ENCODE data around the gene C11orf16.

Gene C11orf16

DNA sequence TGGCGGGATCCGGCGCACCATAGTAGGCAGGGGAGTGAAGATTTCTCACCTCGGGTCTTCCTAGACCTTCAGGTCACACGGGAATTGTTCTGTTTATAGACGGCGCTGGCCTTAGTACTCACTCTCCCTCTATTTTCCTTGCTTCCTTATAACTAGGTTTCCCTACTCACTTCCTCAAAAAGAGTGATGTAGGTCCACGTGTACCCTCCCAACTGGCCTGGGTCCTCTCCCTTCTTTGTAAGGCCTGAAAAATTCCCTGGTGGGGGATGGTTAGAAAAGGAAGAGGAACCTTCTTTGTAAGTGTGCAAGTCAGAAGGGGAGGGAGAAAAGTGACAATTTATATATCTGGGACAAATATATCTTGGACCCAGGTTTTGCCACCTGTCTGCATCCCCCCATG lies 34.4 kb upstream of the C11orf16 start:
- TF ChIP-seq EZH2phosphoT487 (IDR thresholded peaks at IDR 0.05; ENCODE audit: borderline replicate concordance): no peak
- TF ChIP-seq, protein P1, sequence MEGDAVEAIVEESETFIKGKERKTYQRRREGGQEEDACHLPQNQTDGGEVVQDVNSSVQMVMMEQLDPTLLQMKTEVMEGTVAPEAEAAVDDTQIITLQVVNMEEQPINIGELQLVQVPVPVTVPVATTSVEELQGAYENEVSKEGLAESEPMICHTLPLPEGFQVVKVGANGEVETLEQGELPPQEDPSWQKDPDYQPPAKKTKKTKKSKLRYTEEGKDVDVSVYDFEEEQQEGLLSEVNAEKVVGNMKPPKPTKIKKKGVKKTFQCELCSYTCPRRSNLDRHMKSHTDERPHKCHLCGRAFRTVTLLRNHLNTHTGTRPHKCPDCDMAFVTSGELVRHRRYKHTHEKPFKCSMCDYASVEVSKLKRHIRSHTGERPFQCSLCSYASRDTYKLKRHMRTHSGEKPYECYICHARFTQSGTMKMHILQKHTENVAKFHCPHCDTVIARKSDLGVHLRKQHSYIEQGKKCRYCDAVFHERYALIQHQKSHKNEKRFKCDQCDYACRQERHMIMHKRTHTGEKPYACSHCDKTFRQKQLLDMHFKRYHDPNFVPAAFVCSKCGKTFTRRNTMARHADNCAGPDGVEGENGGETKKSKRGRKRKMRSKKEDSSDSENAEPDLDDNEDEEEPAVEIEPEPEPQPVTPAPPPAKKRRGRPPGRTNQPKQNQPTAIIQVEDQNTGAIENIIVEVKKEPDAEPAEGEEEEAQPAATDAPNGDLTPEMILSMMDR (conservative IDR thresholded peaks at IDR 0.05; ENCODE audit: low read length): no peak
- H3K9me3 ChIP-seq (ENCODE audit: insufficient read depth, low read depth, low read length): no peaks in the 10 kb centered on the region
- no peaks in the 10 kb centered on the region for H3K36me3 ChIP-seq (ENCODE audit: insufficient read depth, low read length)
- peaks cover 18% of the 10 kb centered on the region for H3K4me1 ChIP-seq (ENCODE audit: insufficient read depth, low read length, poor library complexity, severe bottlenecking)
- H4K20me1 ChIP-seq (ENCODE audit: insufficient read depth, low read length, poor library complexity, severe bottlenecking): peaks cover 16% of the 10 kb centered on the region
- H3F3A ChIP-seq (ENCODE audit: low read depth): no peaks in the 10 kb centered on the region
- H3K27me3 ChIP-seq (ENCODE audit: insufficient read depth, low read length, poor library complexity, severe bottlenecking): no peaks in the 10 kb centered on the region
- H3K4me2 ChIP-seq (ENCODE audit: low read depth, low read length, poor library complexity, severe bottlenecking): no peak overlapping the region
- H3K9me2 ChIP-seq (replicated peaks; ENCODE audit: low read depth, low read length): no peaks in the 10 kb centered on the region
- peaks cover 26% of the 10 kb centered on the region for H3K79me2 ChIP-seq (ENCODE audit: insufficient read depth, low read length)
- no peak overlapping the region for H2AFZ ChIP-seq (ENCODE audit: low read length)
- H3K9ac ChIP-seq (ENCODE audit: low read depth, low read length, poor library complexity, severe bottlenecking): no peak overlapping the region
- H3K4me3 ChIP-seq (ENCODE audit: low read length, poor library complexity, severe bottlenecking): no peak overlapping the region

- Histone ChIP-seq H3K4me3 (ENCODE audit: low read length, poor library complexity, severe bottlenecking) (peak within 1 kb of the TSS; percentile 97), H3K4me1 (ENCODE audit: insufficient read depth, low read length, poor library complexity, severe bottlenecking) (peaks cover 30% of the 10 kb centered on the region), H3F3A (ENCODE audit: low read depth) (no peaks in the 10 kb centered on the region), H4K20me1 (ENCODE audit: insufficient read depth, low read length, poor library complexity, severe bottlenecking) (peaks cover 17% of the 10 kb centered on the region), H3K36me3 (ENCODE audit: insufficient read depth, low read length) (no peaks in the 10 kb centered on the region), H3K9ac (ENCODE audit: low read depth, low read length, poor library complexity, severe bottlenecking) (peak within 1 kb of the TSS; percentile 89), H3K79me2 (ENCODE audit: insufficient read depth, low read length) (peaks cover 38% of the 10 kb centered on the region), H2AFZ (ENCODE audit: low read length) (peak within 1 kb of the TSS; percentile 97), H3K27me3 (ENCODE audit: insufficient read depth, low read length, poor library complexity, severe bottlenecking) (no peaks in the 10 kb centered on the region), H3K9me3 (ENCODE audit: insufficient read depth, low read depth, low read length) (no peaks in the 10 kb centered on the region), H3K4me2 (ENCODE audit: low read depth, low read length, poor library complexity, severe bottlenecking) (peak within 1 kb of the TSS; percentile 99), H3K9me2 (replicated peaks; ENCODE audit: low read depth, low read length) (no peaks in the 10 kb centered on the region)
- TF ChIP-seq, protein P1 (conservative IDR thresholded peaks at IDR 0.05; ENCODE audit: low read length): no peak
- TF ChIP-seq EZH2phosphoT487 (IDR thresholded peaks at IDR 0.05; ENCODE audit: borderline replicate concordance): no peak
These were observed 31.9 kb upstream of the C11orf16 start, which contains the start of gene TMEM9B for GRCh38 chr11:8964324-8965320. TSS of gene TMEM9B (minus strand) at chr11:8964442. CDS start at chr11:8964313, 129 bp downstream.

DNA sequence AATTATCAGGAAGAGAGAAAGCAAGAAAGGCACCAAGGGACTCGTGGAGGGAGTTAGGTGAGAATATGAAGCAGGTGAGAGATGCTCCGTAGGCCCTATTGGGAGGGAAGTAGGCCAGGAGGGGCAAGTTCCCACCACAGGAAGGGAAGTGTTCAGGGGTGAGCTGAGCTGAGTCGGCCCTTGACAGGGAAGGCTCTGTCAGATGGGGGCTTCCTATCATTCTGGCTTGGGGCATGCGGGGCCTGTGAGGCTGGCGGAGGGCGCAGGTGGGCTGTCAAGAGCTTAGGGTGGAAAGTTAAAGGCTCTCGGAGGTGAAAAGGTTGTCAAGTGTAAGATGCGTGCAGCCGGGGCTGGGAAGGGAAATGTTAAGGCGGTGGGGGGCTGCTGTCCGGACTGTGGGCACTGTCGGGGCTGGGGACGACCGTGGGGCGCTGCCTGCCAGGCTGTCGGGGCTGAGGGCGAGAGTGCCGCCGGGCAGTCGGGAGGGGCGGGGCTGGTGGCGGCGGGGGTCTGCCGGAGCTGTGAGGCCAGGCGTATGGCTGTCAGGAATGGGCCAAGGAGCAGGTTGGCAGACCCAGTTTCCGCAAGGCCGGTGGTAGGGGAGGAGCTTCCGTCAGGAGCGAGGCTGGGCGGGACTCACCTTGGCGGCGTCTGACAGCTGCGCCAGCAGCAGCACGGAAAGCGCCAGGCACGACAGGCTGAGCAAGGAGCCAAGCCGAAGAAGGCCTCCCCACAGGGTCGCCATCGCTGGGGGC lies 31.0 kb upstream of the C11orf16 start:
- Histone ChIP-seq H3K79me2 (ENCODE audit: insufficient read depth, low read length) (peaks cover 45% of the 10 kb centered on the region), H3K4me3 (ENCODE audit: low read length, poor library complexity, severe bottlenecking) (peak overlapping the region; percentile 97), H3F3A (ENCODE audit: low read depth) (no peaks in the 10 kb centered on the region), H3K9ac (ENCODE audit: low read depth, low read length, poor library complexity, severe bottlenecking) (peak overlapping the region; percentile 89), H3K9me2 (replicated peaks; ENCODE audit: low read depth, low read length) (no peaks in the 10 kb centered on the region), H3K4me2 (ENCODE audit: low read depth, low read length, poor library complexity, severe bottlenecking) (peak overlapping the region; percentile 99), H3K9me3 (ENCODE audit: insufficient read depth, low read depth, low read length) (no peaks in the 10 kb centered on the region), H3K27me3 (ENCODE audit: insufficient read depth, low read length, poor library complexity, severe bottlenecking) (no peaks in the 10 kb centered on the region), H2AFZ (ENCODE audit: low read length) (peak overlapping the region; percentile 97), H3K36me3 (ENCODE audit: insufficient read depth, low read length) (0 out of 2 replicates have a peak, but pooled peaks cover 3% of the 10 kb centered on the region), H4K20me1 (ENCODE audit: insufficient read depth, low read length, poor library complexity, severe bottlenecking) (peaks cover 25% of the 10 kb centered on the region), H3K4me1 (ENCODE audit: insufficient read depth, low read length, poor library complexity, severe bottlenecking) (peaks cover 30% of the 10 kb centered on the region)
- no peak for TF ChIP-seq EZH2phosphoT487 (IDR thresholded peaks at IDR 0.05; ENCODE audit: borderline replicate concordance)
- TF ChIP-seq, protein P1 (conservative IDR thresholded peaks at IDR 0.05; ENCODE audit: low read length): no peak

Measured in Loucy (cell line).